GM23338 (cell line): Measurements from ENCODE around the gene MTCL3.

Source experiments
- ATAC-seq: fragments of 200-7000 bp; cut with Tn5 transposase; 3 replicates; pipeline ENCODE4 v1.9.1; 2020
- DNase-seq: peaks from one replicate; pipeline ENCODE4 v3.0.0-alpha.2; 2015; ENCODE audit warnings: low spot score
- H2AFZ ChIP-seq: fragments of 200-600 bp; sonication (generic); 2 replicates; pipeline ENCODE4 v1.8.0; 2016; ENCODE audit warnings: antibody characterized with exemption, mild to moderate bottlenecking, moderate library complexity
- H3F3A ChIP-seq: fragments of 200-600 bp; sonication (generic); replicated peaks from 2 replicates; pipeline ENCODE4 v1.8.0; 2017; ENCODE audit warnings: antibody characterized with exemption, mixed run types, low read depth
- H3K27ac ChIP-seq: fragments of 200-600 bp; sonication (generic); 2 replicates; pipeline ENCODE4 v1.6.1; 2016; ENCODE audit warnings: low read depth
- H3K27me3 ChIP-seq: fragments of 200-600 bp; sonication (generic); 2 replicates; pipeline ENCODE4 v1.8.0; 2016; ENCODE audit warnings: mild to moderate bottlenecking, mixed run types, moderate library complexity; ENCODE audit not compliant: insufficient read depth
- H3K36me3 ChIP-seq: fragments of 200-600 bp; sonication (generic); 2 replicates; pipeline ENCODE4 v1.8.0; 2016; ENCODE audit warnings: mild to moderate bottlenecking; ENCODE audit not compliant: insufficient read depth
- H3K4me1 ChIP-seq: fragments of 200-600 bp; sonication (generic); 2 replicates; pipeline ENCODE4 v1.8.0; 2016; ENCODE audit warnings: mild to moderate bottlenecking, moderate library complexity; ENCODE audit not compliant: insufficient read depth
- H3K4me2 ChIP-seq: fragments of 200-600 bp; sonication (generic); 2 replicates; pipeline ENCODE4 v1.7.1; 2017; ENCODE audit warnings: mixed run types
- H3K4me3 ChIP-seq: fragments of 200-600 bp; sonication (generic); 2 replicates; pipeline ENCODE4 v1.6.1; 2016; ENCODE audit warnings: mixed run types
- H3K79me2 ChIP-seq: fragments of 200-600 bp; sonication (generic); replicated peaks from 2 replicates; pipeline ENCODE4 v1.8.0; 2017; ENCODE audit warnings: mild to moderate bottlenecking; ENCODE audit not compliant: insufficient read depth
- H3K9me2 ChIP-seq: fragments of 200-600 bp; sonication (generic); 2 replicates; pipeline ENCODE4 v1.8.0; 2017; ENCODE audit not compliant: insufficient read depth
- H4K20me1 ChIP-seq: fragments of 200-600 bp; sonication (generic); replicated peaks from 2 replicates; pipeline ENCODE4 v1.8.0; 2017; ENCODE audit warnings: mild to moderate bottlenecking; ENCODE audit not compliant: insufficient read depth
- H3K27ac Mint-ChIP-seq: 2 replicates; pipeline ENCODE4 v1.8.0; 2020; ENCODE audit warnings: inconsistent platforms, mild to moderate bottlenecking, moderate library complexity, mixed read lengths
- H3K27me3 Mint-ChIP-seq: 3 replicates; pipeline ENCODE4 v1.8.0; 2022; ENCODE audit warnings: low read depth, mild to moderate bottlenecking, moderate library complexity, mixed read lengths, inconsistent platforms; ENCODE audit not compliant: insufficient read depth, poor library complexity
- H3K36me3 Mint-ChIP-seq: 3 replicates; pipeline ENCODE4 v1.8.0; 2021; ENCODE audit warnings: low read depth, mild to moderate bottlenecking, inconsistent platforms, moderate library complexity, mixed read lengths
- H3K4me1 Mint-ChIP-seq: 3 replicates; pipeline ENCODE4 v1.8.0; 2020; ENCODE audit warnings: mild to moderate bottlenecking, inconsistent platforms, mixed read lengths
- H3K4me3 Mint-ChIP-seq: 3 replicates; pipeline ENCODE4 v1.8.0; 2021; ENCODE audit warnings: moderate library complexity, mild to moderate bottlenecking, inconsistent platforms, mixed read lengths
- H3K9me3 Mint-ChIP-seq: 3 replicates; pipeline ENCODE4 v1.8.0; 2020; ENCODE audit warnings: moderate library complexity, mild to moderate bottlenecking, inconsistent platforms, mixed read lengths
- CREB1 ChIP-seq: fragments of 250-450 bp; sonication (Bioruptor Pico); IDR thresholded peaks from 2 replicates; pipeline ENCODE4 v1.5.0; 2020; ENCODE audit warnings: low read depth, mild to moderate bottlenecking, moderate library complexity
- CTCF ChIP-seq, 2 experiments: fragments of 200-600 bp in 1 of 2; sonication (generic) in 1 of 2; conservative IDR thresholded peaks; 2 replicates each; pipeline versions ENCODE4 v1.5.1 to v1.6.1; 2016 to 2017; ENCODE audit warnings: antibody characterized with exemption in 2 of 2, low read depth in 2 of 2, mild to moderate bottlenecking in 2 of 2, moderate library complexity in 1 of 2
- ETS1 ChIP-seq: IDR thresholded peaks from 2 replicates; pipeline ENCODE4 v1.6.1; 2016; ENCODE audit warnings: antibody characterized with exemption
- EZH2 ChIP-seq: fragments of 200-600 bp; sonication (generic); IDR thresholded peaks from one replicate; pipeline ENCODE4 v1.8.0; 2017; ENCODE audit warnings: antibody characterized with exemption, mild to moderate bottlenecking, low read depth; ENCODE audit not compliant: unreplicated experiment
- EZH2phosphoT487 ChIP-seq: fragments of 200-600 bp; sonication (generic); IDR thresholded peaks from one replicate; pipeline ENCODE4 v1.8.1; 2018; ENCODE audit warnings: antibody characterized with exemption; ENCODE audit not compliant: unreplicated experiment
- JUNB ChIP-seq: IDR thresholded peaks from one replicate; pipeline ENCODE4 v1.6.1; 2016; ENCODE audit warnings: antibody characterized with exemption; ENCODE audit not compliant: unreplicated experiment
- NANOG ChIP-seq: IDR thresholded peaks from 2 replicates; pipeline ENCODE4 v1.6.1; 2016; ENCODE audit warnings: antibody characterized with exemption, borderline replicate concordance
- POLR2AphosphoS5 ChIP-seq: IDR thresholded peaks from 2 replicates; pipeline ENCODE4 v1.6.1; 2016; ENCODE audit warnings: antibody characterized with exemption, low read depth
- STAT1 ChIP-seq: IDR thresholded peaks from one replicate; pipeline ENCODE4 v1.6.1; 2016; ENCODE audit warnings: antibody characterized with exemption; ENCODE audit not compliant: unreplicated experiment
- ZNF114 ChIP-seq: fragments of 250-450 bp; sonication (Bioruptor Pico); IDR thresholded peaks from 2 replicates; pipeline ENCODE4 v1.5.0; 2020; ENCODE audit warnings: mild to moderate bottlenecking, moderate library complexity
- ZNF331 ChIP-seq: fragments of 250-450 bp; sonication (Bioruptor Pico); IDR thresholded peaks from 2 replicates; pipeline ENCODE4 v1.5.0; 2020; ENCODE audit warnings: low read depth, mild to moderate bottlenecking, moderate library complexity
- ZNF462 ChIP-seq: fragments of 250-450 bp; sonication (Bioruptor Pico); IDR thresholded peaks from 2 replicates; pipeline ENCODE4 v1.5.0; 2020; ENCODE audit warnings: mild to moderate bottlenecking, moderate library complexity
- TF ChIP-seq, protein P1 (sequence below): IDR thresholded peaks from one replicate; pipeline ENCODE4 v1.6.1; 2018; ENCODE audit warnings: antibody characterized with exemption; ENCODE audit not compliant: unreplicated experiment

Gene MTCL3

DNA sequence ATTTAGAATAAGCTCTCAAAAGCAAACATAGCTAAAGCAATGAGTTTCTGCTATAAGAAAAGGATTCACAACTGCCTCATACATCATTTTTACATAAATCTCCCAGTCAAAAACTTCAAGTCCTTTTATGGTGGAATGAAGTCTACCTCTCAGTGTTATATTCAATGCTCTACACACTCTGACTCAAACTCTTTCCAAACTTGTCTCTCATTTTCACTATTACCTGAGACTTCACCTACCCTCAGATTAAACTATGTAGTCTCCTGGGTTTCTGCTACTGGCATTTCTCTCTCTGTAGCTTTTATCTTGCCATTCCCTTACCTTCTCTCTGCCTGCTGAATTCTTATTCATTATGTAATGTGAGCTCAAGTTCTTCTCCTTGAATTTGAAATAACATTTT, 71.4 kb downstream of the MTCL3 start:
- H3K4me1 Mint-ChIP-seq, result peaks cover 8% of the 10 kb centered on the region

More for the DNA sequence above, 71.4 kb downstream of the MTCL3 start:
- TF ChIP-seq JUNB (no peak), CTCF (conservative IDR thresholded peaks at IDR 0.05; ENCODE audit: low read depth in 2 of 2) (no peak), EZH2 (no peak), ETS1 (no peak), STAT1 (no peak), NANOG (no peak), POLR2AphosphoS5 (no peak), ZNF114 (CRISPR knock-in tag) (no peak), EZH2phosphoT487 (no peak), CREB1 (CRISPR knock-in tag) (no peak), ZNF462 (CRISPR knock-in tag) (no peak), ZNF331 (CRISPR knock-in tag) (no peak)
- TF ChIP-seq, protein P1, sequence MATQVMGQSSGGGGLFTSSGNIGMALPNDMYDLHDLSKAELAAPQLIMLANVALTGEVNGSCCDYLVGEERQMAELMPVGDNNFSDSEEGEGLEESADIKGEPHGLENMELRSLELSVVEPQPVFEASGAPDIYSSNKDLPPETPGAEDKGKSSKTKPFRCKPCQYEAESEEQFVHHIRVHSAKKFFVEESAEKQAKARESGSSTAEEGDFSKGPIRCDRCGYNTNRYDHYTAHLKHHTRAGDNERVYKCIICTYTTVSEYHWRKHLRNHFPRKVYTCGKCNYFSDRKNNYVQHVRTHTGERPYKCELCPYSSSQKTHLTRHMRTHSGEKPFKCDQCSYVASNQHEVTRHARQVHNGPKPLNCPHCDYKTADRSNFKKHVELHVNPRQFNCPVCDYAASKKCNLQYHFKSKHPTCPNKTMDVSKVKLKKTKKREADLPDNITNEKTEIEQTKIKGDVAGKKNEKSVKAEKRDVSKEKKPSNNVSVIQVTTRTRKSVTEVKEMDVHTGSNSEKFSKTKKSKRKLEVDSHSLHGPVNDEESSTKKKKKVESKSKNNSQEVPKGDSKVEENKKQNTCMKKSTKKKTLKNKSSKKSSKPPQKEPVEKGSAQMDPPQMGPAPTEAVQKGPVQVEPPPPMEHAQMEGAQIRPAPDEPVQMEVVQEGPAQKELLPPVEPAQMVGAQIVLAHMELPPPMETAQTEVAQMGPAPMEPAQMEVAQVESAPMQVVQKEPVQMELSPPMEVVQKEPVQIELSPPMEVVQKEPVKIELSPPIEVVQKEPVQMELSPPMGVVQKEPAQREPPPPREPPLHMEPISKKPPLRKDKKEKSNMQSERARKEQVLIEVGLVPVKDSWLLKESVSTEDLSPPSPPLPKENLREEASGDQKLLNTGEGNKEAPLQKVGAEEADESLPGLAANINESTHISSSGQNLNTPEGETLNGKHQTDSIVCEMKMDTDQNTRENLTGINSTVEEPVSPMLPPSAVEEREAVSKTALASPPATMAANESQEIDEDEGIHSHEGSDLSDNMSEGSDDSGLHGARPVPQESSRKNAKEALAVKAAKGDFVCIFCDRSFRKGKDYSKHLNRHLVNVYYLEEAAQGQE, result no peak
- Histone ChIP-seq H3K27me3 (no peaks in the 10 kb centered on the region), H3K4me1 (no peaks in the 10 kb centered on the region), H4K20me1 (no peaks in the 10 kb centered on the region), H3K36me3 (no peaks in the 10 kb centered on the region), H3K4me2 (no peak overlapping the region), H2AFZ (no peak overlapping the region), H3K79me2 (no peaks in the 10 kb centered on the region), H3K27ac (no peak overlapping the region), H3K9me2 (no peaks in the 10 kb centered on the region), H3F3A (no peaks in the 10 kb centered on the region), H3K4me3 (no peak overlapping the region)
- no peak overlapping the region for H3K27ac Mint-ChIP-seq
- peaks cover 33% of the 10 kb centered on the region for H3K36me3 Mint-ChIP-seq
- no peaks in the 10 kb centered on the region for H3K27me3 Mint-ChIP-seq
- ATAC-seq (no peak), DNase-seq (no peak)
- H3K4me3 Mint-ChIP-seq, result no peak overlapping the region
- H3K9me3 Mint-ChIP-seq, result no peaks in the 10 kb centered on the region
